ENCODE results near the gene MBD3L4. TPM values are rescaled to one million over a fixed set of nuclear protein-coding genes. Genes with fewer than 3 reads are reported as not detected.

MBD3L4 gene
- total RNA-seq, 1 experiment from 2014 or later: not detected

- ChIA-PET RAD21 (ENCODE audit: low non-redundant PET in 1 of 2, low total read pairs in 2 of 2, uncharacterized antibody in 2 of 2, unreplicated experiment in 2 of 2) (no interaction called here), POLR2A (no interaction called here), CTCF (no interaction called here)
- H3K79me2 ChIP-seq (ENCODE audit: insufficient read depth, low read length): 0 out of 2 replicates have a peak, but pooled peaks cover 4% of the 10 kb centered on the region
- ATAC-seq (no peak), DNase-seq (ENCODE audit: low read depth, low spot score) (no peak)
- H3K36me3 ChIP-seq (ENCODE audit: control insufficient read depth in 1 of 2, insufficient read depth in 2 of 2, low read length in 2 of 2): peaks cover 46 to 64% of the 10 kb centered on the region in 2 experiments
- no peaks in the 10 kb centered on the region for H3K27me3 ChIP-seq (ENCODE audit: insufficient read depth, low read length)
- intact Hi-C loops (cut with micrococcal nuclease): no loop called here
- BruUV-seq (replicated peaks): TSS peak; percentile 23
- H3K4me3 ChIP-seq (replicated peaks in 1 of 2; ENCODE audit: low read depth in 1 of 2, low read length in 2 of 2): no peak overlapping the region
- no peaks in the 10 kb centered on the region for H3K4me1 ChIP-seq (ENCODE audit: control insufficient read depth in 1 of 2, insufficient read depth in 2 of 2, low read length in 2 of 2)
- TF ChIP-seq POLR2AphosphoS5 (IDR thresholded peaks at IDR 0.05; ENCODE audit: low read depth, low read length) (no peak), ZNF274 (IDR thresholded peaks at IDR 0.05; ENCODE audit: low read depth, low read length) (peak; percentile 95), CBX3 (IDR thresholded peaks at IDR 0.05; ENCODE audit: low read depth) (peak; percentile 37; the same call in 1 of the 2 replicates), ZFX (IDR thresholded peaks at IDR 0.05) (no peak), CEBPB (IDR thresholded peaks at IDR 0.05; ENCODE audit: low read depth) (no peak), RAD21 (IDR thresholded peaks at IDR 0.05; ENCODE audit: low read depth) (no peak), ELF1 (IDR thresholded peaks at IDR 0.05; ENCODE audit: borderline replicate concordance, low read depth) (no peak), JUND (IDR thresholded peaks at IDR 0.05) (no peak), YY1 (IDR thresholded peaks at IDR 0.05; ENCODE audit: extremely low read depth, insufficient replicate concordance, low read depth, low read length) (no peak)
- TF ChIP-seq, protein P1, sequence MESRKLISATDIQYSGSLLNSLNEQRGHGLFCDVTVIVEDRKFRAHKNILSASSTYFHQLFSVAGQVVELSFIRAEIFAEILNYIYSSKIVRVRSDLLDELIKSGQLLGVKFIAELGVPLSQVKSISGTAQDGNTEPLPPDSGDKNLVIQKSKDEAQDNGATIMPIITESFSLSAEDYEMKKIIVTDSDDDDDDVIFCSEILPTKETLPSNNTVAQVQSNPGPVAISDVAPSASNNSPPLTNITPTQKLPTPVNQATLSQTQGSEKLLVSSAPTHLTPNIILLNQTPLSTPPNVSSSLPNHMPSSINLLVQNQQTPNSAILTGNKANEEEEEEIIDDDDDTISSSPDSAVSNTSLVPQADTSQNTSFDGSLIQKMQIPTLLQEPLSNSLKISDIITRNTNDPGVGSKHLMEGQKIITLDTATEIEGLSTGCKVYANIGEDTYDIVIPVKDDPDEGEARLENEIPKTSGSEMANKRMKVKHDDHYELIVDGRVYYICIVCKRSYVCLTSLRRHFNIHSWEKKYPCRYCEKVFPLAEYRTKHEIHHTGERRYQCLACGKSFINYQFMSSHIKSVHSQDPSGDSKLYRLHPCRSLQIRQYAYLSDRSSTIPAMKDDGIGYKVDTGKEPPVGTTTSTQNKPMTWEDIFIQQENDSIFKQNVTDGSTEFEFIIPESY (IDR thresholded peaks at IDR 0.05; ENCODE audit: extremely low read depth, insufficient replicate concordance, low read length): no peak
- TF ChIP-seq, protein P2, sequence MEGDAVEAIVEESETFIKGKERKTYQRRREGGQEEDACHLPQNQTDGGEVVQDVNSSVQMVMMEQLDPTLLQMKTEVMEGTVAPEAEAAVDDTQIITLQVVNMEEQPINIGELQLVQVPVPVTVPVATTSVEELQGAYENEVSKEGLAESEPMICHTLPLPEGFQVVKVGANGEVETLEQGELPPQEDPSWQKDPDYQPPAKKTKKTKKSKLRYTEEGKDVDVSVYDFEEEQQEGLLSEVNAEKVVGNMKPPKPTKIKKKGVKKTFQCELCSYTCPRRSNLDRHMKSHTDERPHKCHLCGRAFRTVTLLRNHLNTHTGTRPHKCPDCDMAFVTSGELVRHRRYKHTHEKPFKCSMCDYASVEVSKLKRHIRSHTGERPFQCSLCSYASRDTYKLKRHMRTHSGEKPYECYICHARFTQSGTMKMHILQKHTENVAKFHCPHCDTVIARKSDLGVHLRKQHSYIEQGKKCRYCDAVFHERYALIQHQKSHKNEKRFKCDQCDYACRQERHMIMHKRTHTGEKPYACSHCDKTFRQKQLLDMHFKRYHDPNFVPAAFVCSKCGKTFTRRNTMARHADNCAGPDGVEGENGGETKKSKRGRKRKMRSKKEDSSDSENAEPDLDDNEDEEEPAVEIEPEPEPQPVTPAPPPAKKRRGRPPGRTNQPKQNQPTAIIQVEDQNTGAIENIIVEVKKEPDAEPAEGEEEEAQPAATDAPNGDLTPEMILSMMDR (IDR thresholded peaks at IDR 0.05 in 2 of 3, conservative IDR thresholded peaks at IDR 0.05 in 1 of 3; ENCODE audit: borderline replicate concordance in 1 of 3, insufficient read depth in 1 of 3, low read depth in 2 of 3, low read length in 2 of 3): no peak
- no peak overlapping the region for H3K4me2 ChIP-seq (ENCODE audit: low read length)
- H3K27ac ChIP-seq (ENCODE audit: low read depth, low read length): no peak overlapping the region
- no peak overlapping the region for H3K9ac ChIP-seq (ENCODE audit: low read length)
- peaks cover 62 to 73% of the 10 kb centered on the region in 2 experiments for H3K9me3 ChIP-seq (ENCODE audit: control insufficient read depth in 1 of 2, insufficient read depth in 1 of 2, low read depth in 1 of 2, low read length in 2 of 2)
- no peak overlapping the region for H2AFZ ChIP-seq (ENCODE audit: low read depth, low read length, poor library complexity, severe bottlenecking)
- no peaks in the 10 kb centered on the region for H4K20me1 ChIP-seq (ENCODE audit: insufficient read depth)
- no peaks in the 10 kb centered on the region for H3K9me2 ChIP-seq (ENCODE audit: insufficient read depth)
Measured at GRCh38 chr19:7083076-7083956, 43.3 kb upstream of the MBD3L4 start.
